Measurements from ENCODE around the gene JPT1. TPM values are rescaled to one million over a fixed set of nuclear protein-coding genes. Genes with fewer than 3 reads are reported as not detected.

The JPT1 gene
- total and polyA plus RNA-seq, 2 experiments from 2014 or later: 278 to 903 TPM

- H3K4me1 ChIP-seq (ENCODE audit: insufficient read depth): peaks cover 14% of the 10 kb centered on the region
- TF ChIP-seq CTCF (conservative IDR thresholded peaks at IDR 0.05; ENCODE audit: low read depth in 2 of 2) (no peak), JUNB (IDR thresholded peaks at IDR 0.05; ENCODE audit: unreplicated experiment) (no peak), EZH2phosphoT487 (IDR thresholded peaks at IDR 0.05; ENCODE audit: unreplicated experiment) (no peak), ZNF331 (CRISPR knock-in tag; IDR thresholded peaks at IDR 0.05; ENCODE audit: low read depth) (no peak), NANOG (IDR thresholded peaks at IDR 0.05; ENCODE audit: borderline replicate concordance) (no peak), ZNF114 (CRISPR knock-in tag; IDR thresholded peaks at IDR 0.05) (no peak), STAT1 (IDR thresholded peaks at IDR 0.05; ENCODE audit: unreplicated experiment) (no peak), ZNF462 (CRISPR knock-in tag; IDR thresholded peaks at IDR 0.05) (no peak), REST (IDR thresholded peaks at IDR 0.05; ENCODE audit: unreplicated experiment) (no peak), CREB1 (CRISPR knock-in tag; IDR thresholded peaks at IDR 0.05; ENCODE audit: low read depth) (no peak), ETS1 (IDR thresholded peaks at IDR 0.05) (no peak), POLR2AphosphoS5 (IDR thresholded peaks at IDR 0.05; ENCODE audit: low read depth) (no peak), EZH2 (IDR thresholded peaks at IDR 0.05; ENCODE audit: low read depth, unreplicated experiment) (no peak)
- H4K20me1 ChIP-seq (replicated peaks; ENCODE audit: insufficient read depth): peaks cover 71% of the 10 kb centered on the region
- Mint-ChIP-seq H3K27ac (no peak overlapping the region), H3K9me3 (no peaks in the 10 kb centered on the region), H3K4me3 (no peak overlapping the region), H3K27me3 (ENCODE audit: insufficient read depth, low read depth, poor library complexity) (peaks cover 5% of the 10 kb centered on the region), H3K4me1 (peaks cover 17% of the 10 kb centered on the region), H3K36me3 (ENCODE audit: low read depth) (peaks cover 77% of the 10 kb centered on the region)
- no peak for ATAC-seq
- peaks cover 56% of the 10 kb centered on the region for H3K36me3 ChIP-seq (ENCODE audit: insufficient read depth)
- no peak overlapping the region for H2AFZ ChIP-seq
- no peak overlapping the region for H3K4me2 ChIP-seq
- H3K4me3 ChIP-seq: no peak overlapping the region
- no peaks in the 10 kb centered on the region for H3K9me2 ChIP-seq (ENCODE audit: insufficient read depth)
- no peaks in the 10 kb centered on the region for H3K27me3 ChIP-seq (ENCODE audit: insufficient read depth)
- H3F3A ChIP-seq (replicated peaks; ENCODE audit: low read depth): peaks cover 44% of the 10 kb centered on the region
- no peak for DNase-seq (ENCODE audit: low spot score)
- H3K27ac ChIP-seq (ENCODE audit: low read depth): peak overlapping the region; percentile 63; the same call in 1 of the 2 replicates
- peaks cover 82% of the 10 kb centered on the region for H3K79me2 ChIP-seq (replicated peaks; ENCODE audit: insufficient read depth)
These were observed 6.3 kb downstream of the JPT1 start for GRCh38 chr17:75147878-75148546.
